Right lobe of liver (tissue), 6 donors: ENCODE measurements around the gene MBD3. TPM values are rescaled to one million over a fixed set of nuclear protein-coding genes. Genes with fewer than 3 reads are reported as not detected.

Source experiments
- ATAC-seq, 4 donors: fragments of 200-7000 bp; cut with Tn5 transposase; one replicate each; pipeline ENCODE4 v1.9.1; 2020; ENCODE audit warnings: mild to moderate bottlenecking in 4 of 4, moderate library complexity in 4 of 4
- DNase-seq, 3 donors: peaks; one replicate each; pipeline ENCODE4 v3.0.0-alpha.2; 2020
- H3K27ac ChIP-seq, 3 donors: fragments of 200-600 bp; one replicate each; pipeline ENCODE4 v1.8.0; 2022
- H3K27me3 ChIP-seq, 2 donors: fragments of 200-600 bp; one replicate each; pipeline ENCODE4 v1.8.0; 2022
- H3K36me3 ChIP-seq, 4 donors: fragments of 200-600 bp; sonication (generic) in 1 of 4; one replicate each; pipeline versions ENCODE4 v1.5.1 to v1.8.0; 2017 to 2022; ENCODE audit warnings: control low read depth in 1 of 4
- H3K4me1 ChIP-seq, 4 donors: fragments of 200-600 bp; sonication (generic) in 1 of 4; one replicate each; pipeline versions ENCODE4 v1.5.1 to v1.8.0; 2017 to 2022; ENCODE audit warnings: control low read depth in 1 of 4
- H3K4me3 ChIP-seq, 3 donors: fragments of 200-600 bp; one replicate each; pipeline ENCODE4 v1.8.0; 2022
- H3K9me3 ChIP-seq, 4 donors: fragments of 200-600 bp; sonication (generic) in 1 of 4; one replicate each; pipeline versions ENCODE4 v1.5.1 to v1.8.0; 2017 to 2022; ENCODE audit warnings: control low read depth in 1 of 4
- CTCF ChIP-seq, 4 donors: fragments of 200-600 bp in 3 of 4; fragments of 450-650 bp in 1 of 4; IDR thresholded peaks; one replicate each; pipeline versions ENCODE4 v1.5.1 to v1.8.0; 2016 to 2022; ENCODE audit warnings: antibody characterized with exemption in 4 of 4, mild to moderate bottlenecking in 2 of 4
- POLR2A ChIP-seq: fragments of 450-650 bp; IDR thresholded peaks from one replicate; pipeline ENCODE4 v1.6.1; 2017; ENCODE audit warnings: antibody characterized with exemption, mild to moderate bottlenecking
- WGBS: methylation state at CpG from one replicate; pipeline ENCODE4 v1.1.6; 2018; ENCODE audit warnings: low coverage, low lambda C conversion rate; ENCODE audit not compliant: insufficient coverage; ENCODE audit errors: missing lambda C conversion rate; 5-methylcytosine and 5-hydroxymethylcytosine counted together
- intact Hi-C, 2 donors: fragments of 100-400 bp; cut with DNase I; formaldehyde crosslinking; loops; one replicate each; pipeline versions ENCODE4 v1.11.2 to v1.14.1; 2022
- total RNA-seq, 6 experiments: library from RNA; depleted of rRNA in 2 of 6; stranded (reverse); fragments of >200 nt in 2 of 6; fragmentation: NEBNext Ultra II Directional in 3 of 6; extraction: Animal tissue kit (Norgen Biotek cat#: 25700) in 3 of 6; gene quantifications; one replicate each; pipeline versions ENCODE4 v1.1.0 to v1.2.4, GENCODE V29; 2016 to 2023
- donor health status: DM: no; HTN: yes; CAD: no.
- donor health status: DM: no; HTN: no; CAD: no.
- donor health status: DM: no; HTN: no; CAD: no.
- donor health status: DM: no; HTN: yes; CAD: no.
- donor health status: DM: no; HTN: yes; CAD: no.

The MBD3 gene
- total RNA-seq, 6 experiments from 2014 or later = 27.3 to 72.1 (median 30.1) TPM

GRCh38 chr19:1613808-1614570, 21.3 kb upstream of the MBD3 start:
- 96% methylated on average over 19 of the region's 32 CpGs for WGBS
- intact Hi-C loops = no loop called here
- no peak overlapping the region for H3K27ac ChIP-seq
- DNase-seq = peak in 1 of 3 donors; percentile 46
- TF ChIP-seq POLR2A = no peak
- no peak for TF ChIP-seq CTCF (IDR thresholded peaks at IDR 0.05)
- H3K36me3 ChIP-seq = peaks cover 0 to 11% (median 0%) of the 10 kb centered on the region in 4 donors
- H3K27me3 ChIP-seq = no peaks in the 10 kb centered on the region
- H3K4me1 ChIP-seq = no peaks in the 10 kb centered on the region
- no peaks in the 10 kb centered on the region for H3K9me3 ChIP-seq
- no peak for ATAC-seq
- no peak overlapping the region for H3K4me3 ChIP-seq

GRCh38 chr19:1613146-1613545, 20.5 kb upstream of the MBD3 start:
- H3K4me1 ChIP-seq = no peaks in the 10 kb centered on the region
- 100% methylated on average over 2 of the region's 9 CpGs for WGBS
- no peak overlapping the region for H3K27ac ChIP-seq
- intact Hi-C loops = no loop called here
- no peak for DNase-seq
- no peaks in the 10 kb centered on the region for H3K27me3 ChIP-seq
- peaks cover 0 to 11% (median 0%) of the 10 kb centered on the region in 4 donors for H3K36me3 ChIP-seq
- no peak overlapping the region for H3K4me3 ChIP-seq
- ATAC-seq = no peak
- no peaks in the 10 kb centered on the region for H3K9me3 ChIP-seq
- TF ChIP-seq CTCF (IDR thresholded peaks at IDR 0.05) = no peak
- no peak for TF ChIP-seq POLR2A

- H3K9me3 ChIP-seq = no peaks in the 10 kb centered on the region
- H3K4me3 ChIP-seq = no peak overlapping the region
- H3K36me3 ChIP-seq = peaks cover 0 to 11% (median 0%) of the 10 kb centered on the region in 4 donors
- no peaks in the 10 kb centered on the region for H3K4me1 ChIP-seq
- no peak for TF ChIP-seq CTCF (IDR thresholded peaks at IDR 0.05)
- TF ChIP-seq POLR2A = no peak
- H3K27me3 ChIP-seq = no peaks in the 10 kb centered on the region
- no peak for DNase-seq
- 89% methylated on average over 13 of the region's 39 CpGs for WGBS
- no peak overlapping the region for H3K27ac ChIP-seq
- intact Hi-C loops = no loop called here
- no peak for ATAC-seq
These were observed 19.7 kb upstream of the MBD3 start for GRCh38 chr19:1612114-1613086.

GRCh38 chr19:1611353-1611752, 18.7 kb upstream of the MBD3 start:
- no peak overlapping the region for H3K27ac ChIP-seq
- H3K9me3 ChIP-seq = no peaks in the 10 kb centered on the region
- DNase-seq (no peak), ATAC-seq (no peak)
- 100% methylated on average over 3 of the region's 15 CpGs for WGBS
- intact Hi-C loops = no loop called here
- H3K36me3 ChIP-seq = peaks cover 0 to 11% (median 0%) of the 10 kb centered on the region in 4 donors
- peaks cover 0 to 4% (median 1%) of the 10 kb centered on the region in 4 donors for H3K4me1 ChIP-seq
- TF ChIP-seq CTCF (IDR thresholded peaks at IDR 0.05) (no peak), POLR2A (no peak)
- H3K4me3 ChIP-seq = no peak overlapping the region
- H3K27me3 ChIP-seq = no peaks in the 10 kb centered on the region
